C4-2B (cell line): ENCODE data around the gene JMJD4.

Source experiments
- ZFX ChIP-seq: fragments of 450-650 bp; IDR thresholded peaks from 2 replicates; pipeline ENCODE4 v1.6.1; 2017
- TF ChIP-seq, protein P1 (sequence below): fragments of 450-650 bp; conservative IDR thresholded peaks from 2 replicates; pipeline ENCODE4 v1.5.1; 2017; ENCODE audit warnings: mild to moderate bottlenecking

- TF ChIP-seq, protein P1, sequence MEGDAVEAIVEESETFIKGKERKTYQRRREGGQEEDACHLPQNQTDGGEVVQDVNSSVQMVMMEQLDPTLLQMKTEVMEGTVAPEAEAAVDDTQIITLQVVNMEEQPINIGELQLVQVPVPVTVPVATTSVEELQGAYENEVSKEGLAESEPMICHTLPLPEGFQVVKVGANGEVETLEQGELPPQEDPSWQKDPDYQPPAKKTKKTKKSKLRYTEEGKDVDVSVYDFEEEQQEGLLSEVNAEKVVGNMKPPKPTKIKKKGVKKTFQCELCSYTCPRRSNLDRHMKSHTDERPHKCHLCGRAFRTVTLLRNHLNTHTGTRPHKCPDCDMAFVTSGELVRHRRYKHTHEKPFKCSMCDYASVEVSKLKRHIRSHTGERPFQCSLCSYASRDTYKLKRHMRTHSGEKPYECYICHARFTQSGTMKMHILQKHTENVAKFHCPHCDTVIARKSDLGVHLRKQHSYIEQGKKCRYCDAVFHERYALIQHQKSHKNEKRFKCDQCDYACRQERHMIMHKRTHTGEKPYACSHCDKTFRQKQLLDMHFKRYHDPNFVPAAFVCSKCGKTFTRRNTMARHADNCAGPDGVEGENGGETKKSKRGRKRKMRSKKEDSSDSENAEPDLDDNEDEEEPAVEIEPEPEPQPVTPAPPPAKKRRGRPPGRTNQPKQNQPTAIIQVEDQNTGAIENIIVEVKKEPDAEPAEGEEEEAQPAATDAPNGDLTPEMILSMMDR: no peak
- TF ChIP-seq ZFX: no peak
Observed at GRCh38 chr1:227740401-227740960, 5.4 kb upstream of the JMJD4 start.
